GM21381 (cell line): ENCODE measurements around the gene SLFNL1.

ENCODE experiments used
- ATAC-seq: cut with Tn5 transposase; IDR thresholded peaks from one replicate; pipeline ENCODE4 v1.9.1; 2021; ENCODE audit warnings: mild to moderate bottlenecking, moderate library complexity; ENCODE audit not compliant: unreplicated experiment

SLFNL1 gene

DNA sequence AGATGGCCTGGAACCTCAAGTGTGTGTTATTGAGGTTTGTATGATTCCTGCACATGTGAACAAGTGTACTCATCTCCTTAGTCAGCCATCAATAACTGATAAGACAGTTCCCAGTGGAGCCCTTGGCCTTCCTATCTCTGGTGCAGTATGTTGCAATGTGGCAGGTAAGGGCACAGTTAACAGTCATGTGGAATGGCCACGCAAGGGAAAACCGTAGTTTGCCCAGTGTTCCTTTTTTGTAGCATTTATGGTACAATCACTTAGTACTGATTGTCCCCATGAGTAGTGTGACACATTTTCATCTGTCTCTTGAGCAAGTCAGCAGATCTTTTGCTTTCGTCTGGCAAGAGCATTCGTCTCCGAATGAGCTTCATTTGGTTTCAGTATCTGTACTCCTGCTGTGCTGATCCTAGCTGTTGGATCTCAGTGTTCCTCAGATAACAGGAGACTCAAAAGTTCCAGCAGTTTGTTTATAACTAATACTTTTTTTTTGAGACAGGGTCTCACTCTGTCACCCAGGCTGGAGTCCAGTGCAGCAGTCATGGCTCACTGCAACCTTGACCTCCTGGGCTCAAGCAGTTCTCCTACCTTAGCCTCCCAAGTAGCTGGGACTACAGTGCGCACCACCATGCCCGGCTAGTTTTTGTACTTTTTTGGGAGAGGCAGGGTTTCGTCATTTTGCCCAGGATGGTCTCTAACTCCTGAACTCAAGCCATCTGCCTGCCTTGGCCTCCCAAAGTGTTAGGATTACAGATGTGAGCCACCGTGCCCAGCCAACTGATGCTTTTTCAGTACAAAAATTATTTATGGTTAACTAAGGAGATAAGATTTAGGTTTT, 33.9 kb downstream of the SLFNL1 start:
- ATAC-seq, result no peak

DNA sequence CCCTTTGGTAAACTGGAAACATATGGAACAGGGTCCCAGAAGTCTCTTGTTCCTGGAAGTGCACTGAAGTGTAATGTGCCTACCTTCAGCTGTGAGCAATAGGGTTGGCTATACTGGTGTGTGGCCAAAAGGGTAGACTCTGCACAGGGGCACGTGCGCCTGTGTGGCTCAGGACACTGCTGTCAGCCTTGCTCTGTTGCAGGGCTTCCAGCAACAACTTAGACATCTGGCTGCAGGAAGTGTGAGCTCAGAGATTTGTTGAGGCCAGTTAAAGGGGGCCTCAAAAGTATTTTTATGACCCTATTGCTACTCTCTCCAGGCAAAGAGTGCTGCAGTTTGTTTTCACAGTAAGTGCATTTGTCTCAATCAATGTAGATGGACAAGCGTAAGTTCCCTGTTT, 34.6 kb downstream of the SLFNL1 start:
- no peak for ATAC-seq

- ATAC-seq, result no peak
Observed at GRCh38 chr1:40986328-40986783, 35.2 kb downstream of the SLFNL1 start.

GRCh38 chr1:40985875-40986274, 35.6 kb downstream of the SLFNL1 start:
- no peak for ATAC-seq

GRCh38 chr1:40985161-40985560, 36.4 kb downstream of the SLFNL1 start:
- no peak for ATAC-seq

DNA sequence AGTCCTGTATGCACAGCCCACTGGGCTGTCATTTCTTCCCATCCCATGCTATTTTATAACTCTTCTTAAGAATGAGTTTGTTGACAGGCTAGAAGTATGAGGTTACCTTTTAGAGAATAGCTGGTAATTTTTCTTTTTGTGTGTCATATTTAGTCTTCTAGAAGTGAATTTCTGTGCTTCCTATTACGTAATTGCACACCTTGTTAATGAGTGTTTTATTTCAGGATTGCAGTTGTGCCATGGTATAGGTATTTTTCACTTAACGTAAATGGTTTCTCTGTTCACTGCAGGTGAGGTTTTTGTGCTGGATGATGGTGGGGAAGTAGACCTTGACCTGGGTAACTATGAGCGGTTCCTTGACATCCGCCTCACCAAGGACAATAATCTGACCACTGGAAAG, 37.0 kb downstream of the SLFNL1 start:
- ATAC-seq, result no peak

GRCh38 chr1:40984066-40984465, 37.5 kb downstream of the SLFNL1 start:
- ATAC-seq, result no peak

DNA sequence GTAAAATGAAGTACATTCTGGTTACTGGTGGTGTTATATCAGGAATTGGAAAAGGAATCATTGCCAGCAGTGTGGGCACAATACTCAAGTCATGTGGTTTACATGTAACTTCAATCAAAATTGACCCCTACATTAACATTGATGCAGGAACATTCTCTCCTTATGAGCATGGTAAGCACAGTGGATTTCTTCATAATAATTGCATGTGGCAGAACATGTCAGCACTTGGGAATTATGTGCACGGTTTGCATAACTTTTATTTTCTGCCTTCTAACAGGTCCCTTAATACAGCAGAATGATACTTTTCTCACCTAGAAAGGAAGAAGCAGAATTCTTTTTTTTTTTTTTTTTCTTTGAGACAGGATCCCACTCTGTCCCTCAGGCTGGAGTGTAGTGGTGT, 38.2 kb downstream of the SLFNL1 start:
- ATAC-seq, result no peak

DNA sequence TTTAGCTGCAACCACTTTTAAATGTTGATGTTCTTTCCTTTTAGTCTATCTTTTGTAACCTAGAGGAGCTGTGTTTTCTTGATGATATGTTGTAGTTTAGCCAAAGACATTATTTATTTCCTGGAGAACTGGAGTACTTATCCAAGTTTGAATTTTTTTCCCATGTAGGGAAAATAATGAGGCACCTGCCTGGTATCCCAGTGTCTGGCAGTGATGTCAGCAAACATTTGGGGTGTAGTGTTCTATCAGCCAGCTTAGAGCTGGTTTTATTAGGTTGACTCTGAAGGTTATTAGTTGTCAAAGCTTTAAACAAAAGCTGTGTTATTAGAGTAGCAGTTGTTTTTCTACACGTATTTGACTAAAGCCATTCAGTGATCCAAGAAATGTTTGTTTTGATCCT, 38.8 kb downstream of the SLFNL1 start:
- ATAC-seq, result no peak

DNA sequence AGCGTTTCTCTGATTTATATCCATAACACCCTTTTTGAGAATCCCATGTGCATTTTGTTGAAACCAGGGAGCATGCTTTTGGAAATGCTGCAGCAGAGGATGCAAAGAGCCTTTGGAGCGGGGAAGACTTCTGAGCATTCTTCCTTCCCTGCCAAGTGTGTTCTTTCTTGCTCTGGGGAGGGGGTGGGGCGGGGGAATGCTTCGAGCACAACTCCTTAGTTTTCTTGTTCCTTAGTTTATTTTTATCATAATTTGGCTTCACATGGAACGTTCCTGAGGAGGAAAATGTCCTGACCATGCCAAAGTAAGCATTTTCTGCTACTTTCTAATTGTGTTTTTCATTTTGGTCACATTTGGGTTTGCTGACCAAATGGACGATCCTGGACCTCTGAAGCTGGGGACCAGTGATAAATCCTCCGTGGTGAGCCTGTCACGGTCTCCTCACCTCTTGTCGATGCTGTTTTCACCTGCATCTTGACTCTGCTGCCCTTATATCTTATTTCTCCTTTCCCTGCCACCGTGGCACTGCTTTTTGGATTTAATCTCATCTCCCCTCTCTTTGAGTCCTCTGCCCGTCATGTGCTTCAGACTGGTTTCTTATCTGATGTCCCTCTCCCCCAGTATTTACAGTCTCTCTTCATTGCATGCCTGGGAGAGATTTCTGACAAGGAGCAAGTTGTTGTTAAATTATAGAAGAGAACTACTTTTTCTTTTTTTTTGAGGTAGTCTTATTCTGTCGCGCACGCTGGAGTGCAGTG, 39.7 kb downstream of the SLFNL1 start:
- no peak for ATAC-seq

DNA sequence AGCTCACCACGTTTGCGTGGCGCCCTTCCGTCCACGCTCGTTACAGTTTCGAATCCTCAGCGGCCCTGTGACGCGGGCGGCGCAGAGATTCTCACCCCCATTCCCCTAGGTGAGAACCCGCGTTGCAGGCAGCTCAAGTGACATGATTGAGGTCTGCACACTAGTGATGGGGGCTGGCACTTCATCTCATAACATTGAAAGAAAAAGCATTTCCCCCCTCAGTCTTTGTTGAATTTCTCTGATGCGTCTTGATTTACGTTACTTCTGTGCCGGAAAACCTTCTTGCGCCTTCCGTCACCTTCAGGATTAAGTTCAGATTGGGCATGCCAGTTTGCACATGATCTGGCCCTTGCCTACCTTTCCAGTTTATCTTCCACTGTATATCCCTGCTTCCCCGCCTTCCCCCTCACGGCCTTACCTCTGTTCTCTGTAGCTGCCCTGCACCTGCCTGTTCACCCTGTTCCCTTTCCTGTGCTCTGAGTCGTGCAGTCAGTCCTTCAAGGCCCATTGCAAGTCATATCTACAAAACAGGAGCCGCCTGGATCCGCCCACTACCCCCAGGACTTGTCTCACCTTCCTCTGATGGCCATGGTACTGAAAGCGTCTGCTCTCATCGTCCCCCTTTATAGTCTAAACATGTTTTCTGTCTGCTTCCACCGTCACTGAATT, 40.9 kb downstream of the SLFNL1 start:
- no peak for ATAC-seq

DNA sequence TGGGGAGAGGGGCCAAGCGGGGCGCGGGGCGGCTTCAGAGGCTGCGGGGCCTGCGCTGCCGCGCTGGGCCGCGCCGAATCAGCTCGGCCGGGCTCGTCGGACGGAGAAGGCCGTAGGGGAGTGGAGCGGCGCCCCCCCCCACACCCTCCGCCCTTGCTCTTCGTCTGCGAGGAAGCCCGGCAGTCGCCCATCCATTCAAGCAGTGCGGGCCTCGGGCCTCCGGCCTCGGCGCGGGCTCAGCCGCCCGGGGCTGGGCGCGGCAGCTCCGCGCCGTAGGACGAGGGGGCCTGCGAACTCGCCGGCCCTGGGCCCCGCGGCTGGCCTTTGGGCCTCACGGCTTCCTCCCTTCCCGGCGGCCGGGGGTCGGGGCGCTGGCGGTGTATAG, 41.5 kb downstream of the SLFNL1 start:
- ATAC-seq, result peak; percentile 17

DNA sequence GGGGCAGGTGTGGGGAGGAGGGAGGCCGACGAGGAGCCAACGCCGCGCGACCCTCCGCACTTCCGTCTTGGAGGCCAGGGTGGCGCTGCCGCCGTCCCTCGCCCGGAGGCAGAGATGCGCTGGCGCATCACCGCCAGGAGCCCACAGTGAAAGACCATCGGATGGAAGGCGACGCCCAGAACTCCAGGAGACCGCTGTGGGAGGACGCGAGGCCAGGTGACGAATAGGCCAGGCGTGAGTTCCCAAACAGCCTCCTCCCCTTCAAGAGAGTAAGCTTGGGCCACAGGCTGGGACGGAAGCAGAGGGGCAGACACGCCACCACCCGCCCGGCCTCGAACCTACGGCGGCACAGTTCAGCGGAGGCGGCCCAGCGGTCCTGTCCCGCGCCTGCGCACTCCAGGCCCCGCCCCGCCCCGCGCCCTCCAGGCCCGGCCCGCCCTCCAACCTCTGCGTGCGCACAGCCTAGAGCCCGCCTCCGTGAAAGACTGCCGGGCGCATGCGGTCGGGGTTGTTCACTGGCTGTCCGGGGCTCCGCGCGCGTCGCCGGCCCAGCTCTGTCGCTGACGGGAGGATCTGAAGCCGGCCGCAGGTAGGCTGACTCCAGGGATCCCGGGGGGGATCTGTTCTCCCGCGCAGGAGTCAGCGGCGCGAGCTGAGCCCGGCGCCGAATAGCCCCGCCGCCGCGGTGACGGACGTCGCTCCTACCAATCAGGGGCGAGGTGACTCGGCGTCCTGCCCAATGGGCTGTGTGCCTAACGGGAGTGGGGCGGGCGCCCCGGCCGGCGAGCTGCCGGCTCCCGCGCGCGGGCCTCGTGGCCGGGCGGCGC, 42.1 kb downstream of the SLFNL1 start, which contains the start of gene CTPS1:
Gene CTPS1, plus strand, starts transcription at position 456 of the 827 bp plus-strand sequence. CDS start 3,595 bp downstream, outside the sequence.
- ATAC-seq, result peak; percentile 86

DNA sequence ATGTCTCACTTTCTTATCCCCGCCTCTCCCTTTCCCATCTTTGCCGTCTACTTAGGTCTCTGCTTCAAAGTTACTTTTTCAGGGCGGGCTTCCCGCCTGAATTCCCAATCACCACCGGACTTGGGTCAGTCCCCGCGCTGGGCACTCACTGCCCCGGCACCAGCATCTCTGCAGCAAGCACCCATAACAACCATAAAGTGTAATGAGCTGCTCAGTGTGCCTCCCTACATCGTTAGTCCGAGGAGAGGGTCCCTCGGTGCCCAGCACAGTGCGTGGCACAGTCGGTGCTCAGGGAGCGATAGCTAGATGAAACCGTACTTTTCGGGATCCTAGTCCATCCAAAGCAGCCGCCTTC, 42.7 kb downstream of the SLFNL1 start:
- no peak for ATAC-seq

DNA sequence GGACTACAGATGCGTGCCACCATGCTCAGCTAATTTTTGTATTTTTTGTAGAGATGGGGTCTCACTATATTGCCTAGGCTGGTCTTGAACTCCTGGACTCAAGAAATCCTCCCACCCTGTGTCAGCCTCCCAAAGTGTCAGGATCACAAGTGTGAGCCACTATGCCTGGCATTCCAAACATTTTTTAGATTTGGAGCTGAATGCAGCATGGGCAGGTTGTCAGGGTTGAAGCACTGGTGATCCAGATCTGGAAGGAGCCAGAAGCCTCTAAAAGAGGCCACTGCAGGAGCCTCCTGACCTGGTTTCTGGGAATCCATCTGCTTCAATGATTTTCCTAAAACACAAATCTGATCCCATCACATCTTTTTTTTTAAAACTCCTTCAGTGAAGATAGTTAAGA, 43.8 kb downstream of the SLFNL1 start:
- no peak for ATAC-seq

GRCh38 chr1:40976952-40977690, 44.4 kb downstream of the SLFNL1 start:
- ATAC-seq, result no peak

DNA sequence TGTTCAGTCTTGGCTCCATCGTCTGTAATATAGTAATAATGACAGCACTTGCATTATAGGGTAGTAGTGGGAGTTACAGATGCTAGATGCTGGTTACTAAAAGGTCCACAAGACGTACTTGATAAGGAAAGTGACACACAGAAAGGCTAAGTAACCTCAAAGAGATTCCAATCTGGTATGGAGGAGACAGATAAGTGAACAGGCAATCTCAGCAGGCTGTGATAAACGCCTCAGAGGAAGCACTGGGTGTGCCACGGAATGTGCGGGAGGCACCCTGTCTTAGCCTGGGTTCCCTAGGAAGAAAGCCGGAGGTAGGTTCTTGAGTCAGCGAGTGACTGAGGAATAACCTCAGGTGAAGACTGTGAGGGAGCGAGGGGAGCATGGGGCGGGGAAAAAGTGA, 46.6 kb downstream of the SLFNL1 start:
- ATAC-seq, result no peak

- no peak for ATAC-seq
Observed at GRCh38 chr1:40973912-40974311, 47.6 kb downstream of the SLFNL1 start.

DNA sequence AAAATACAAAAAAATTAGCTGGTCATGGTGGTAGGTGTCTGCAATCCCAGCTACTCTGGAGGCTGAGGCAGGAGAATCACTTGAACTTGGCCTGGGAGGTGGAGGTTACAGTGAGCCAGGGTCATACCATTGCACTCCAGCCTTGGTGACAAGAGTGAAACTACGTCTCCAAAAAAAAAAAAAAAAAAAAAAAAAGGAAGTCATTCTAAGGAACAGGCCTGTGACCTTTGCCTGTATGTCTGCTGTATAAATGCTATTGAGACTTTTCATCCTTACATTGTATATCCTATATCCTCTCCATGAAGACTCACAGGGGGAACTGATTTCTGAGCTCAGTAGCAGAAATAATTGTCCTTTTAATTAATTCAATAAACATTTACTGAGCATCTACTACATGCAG, 49.6 kb downstream of the SLFNL1 start:
- no peak for ATAC-seq

DNA sequence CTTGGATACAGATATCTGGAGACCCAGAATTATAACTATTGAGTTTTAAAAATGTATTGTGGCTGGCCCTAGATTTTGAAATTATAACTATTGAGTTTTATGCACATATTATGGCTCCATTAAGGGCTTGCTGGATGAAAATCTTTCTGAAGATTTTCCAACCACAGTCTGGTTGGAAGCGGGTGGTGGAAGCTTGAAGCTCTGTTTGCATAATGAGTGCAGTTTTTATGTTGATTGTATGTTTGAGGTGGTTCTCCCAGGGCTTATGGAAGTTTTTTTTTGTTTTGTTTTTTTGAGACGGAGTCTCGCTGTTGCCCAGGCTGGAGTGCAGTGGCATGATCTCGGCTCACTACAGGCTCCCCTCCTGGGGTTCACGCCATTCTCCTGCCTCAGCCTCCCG, 52.1 kb downstream of the SLFNL1 start:
- ATAC-seq, result no peak
